Measurements from ENCODE around the gene KRT16. TPM values are rescaled to one million over a fixed set of nuclear protein-coding genes. Genes with fewer than 3 reads are reported as not detected.

Gene KRT16
- total RNA-seq, 1 experiment from 2014 or later, result 0.61 TPM

DNA sequence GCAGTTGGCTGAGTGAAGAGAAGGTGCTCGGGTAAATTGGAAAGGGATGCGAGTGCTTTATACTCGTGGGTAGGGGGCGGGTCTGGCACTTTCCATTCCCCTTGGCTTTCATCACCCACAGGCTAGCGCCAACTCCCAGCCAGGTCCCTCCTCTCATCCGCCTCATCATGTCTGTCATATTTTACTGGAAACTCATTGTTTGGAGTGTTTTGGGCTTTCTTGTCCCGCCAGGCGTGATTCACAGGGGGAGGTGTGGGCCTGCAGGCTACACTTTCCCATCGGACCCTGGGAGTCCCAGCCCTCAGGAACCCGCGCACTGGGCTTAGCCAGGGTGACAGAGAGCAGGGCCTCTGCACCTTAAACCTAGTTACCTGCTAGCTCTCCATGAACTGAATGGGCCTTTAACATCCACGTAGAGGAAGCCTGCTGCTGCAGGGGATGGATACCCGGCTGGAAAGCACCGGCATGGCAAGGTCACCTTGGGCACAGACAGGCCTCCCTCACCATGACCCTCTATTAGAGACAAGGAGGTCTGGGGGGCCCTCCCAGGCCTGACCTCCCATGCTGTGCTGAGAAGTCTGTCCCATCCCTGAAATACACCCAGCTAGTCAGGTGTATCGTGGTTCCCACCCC, 25.6 kb downstream of the KRT16 start, which contains the start of gene KRT14:
TSS of gene KRT14 (minus strand) at position 33 of the 633 bp plus-strand sequence. CDS start 61 bp downstream, outside the sequence.
- Histone ChIP-seq H2AFZ (ENCODE audit: low read depth, low read length, poor library complexity, severe bottlenecking) (no peak within 1 kb of the TSS), H3K27ac (ENCODE audit: low read depth, low read length) (no peak within 1 kb of the TSS), H3K9ac (ENCODE audit: low read length) (no peak within 1 kb of the TSS), H4K20me1 (ENCODE audit: insufficient read depth) (no peaks in the 10 kb centered on the region), H3K9me2 (ENCODE audit: insufficient read depth) (no peaks in the 10 kb centered on the region), H3K36me3 (ENCODE audit: control insufficient read depth in 1 of 2, insufficient read depth in 2 of 2, low read length in 2 of 2) (no peaks in the 10 kb centered on the region), H3K79me2 (ENCODE audit: insufficient read depth, low read length) (no peaks in the 10 kb centered on the region), H3K4me2 (ENCODE audit: low read length) (no peak within 1 kb of the TSS), H3K27me3 (ENCODE audit: insufficient read depth, low read length) (no peaks in the 10 kb centered on the region), H3K9me3 (ENCODE audit: control insufficient read depth in 1 of 2, insufficient read depth in 1 of 2, low read depth in 1 of 2, low read length in 2 of 2) (no peaks in the 10 kb centered on the region), H3K4me3 (replicated peaks in 1 of 2; ENCODE audit: low read depth in 1 of 2, low read length in 2 of 2) (no peak within 1 kb of the TSS), H3K4me1 (ENCODE audit: control insufficient read depth in 1 of 2, insufficient read depth in 2 of 2, low read length in 2 of 2) (peaks cover 0 to 8% of the 10 kb centered on the region in 2 experiments; a peak in 1 of 4 replicates)
- POLR2A ChIA-PET, result no interaction called here
- DNase-seq (ENCODE audit: low read depth, low spot score), result no peak
- TF ChIP-seq REST (IDR thresholded peaks at IDR 0.05; ENCODE audit: low read depth) (no peak), POLR2A (IDR thresholded peaks at IDR 0.05; ENCODE audit: borderline replicate concordance, extremely low read depth, insufficient read depth, insufficient read length) (no peak)
- TF ChIP-seq, protein P1, sequence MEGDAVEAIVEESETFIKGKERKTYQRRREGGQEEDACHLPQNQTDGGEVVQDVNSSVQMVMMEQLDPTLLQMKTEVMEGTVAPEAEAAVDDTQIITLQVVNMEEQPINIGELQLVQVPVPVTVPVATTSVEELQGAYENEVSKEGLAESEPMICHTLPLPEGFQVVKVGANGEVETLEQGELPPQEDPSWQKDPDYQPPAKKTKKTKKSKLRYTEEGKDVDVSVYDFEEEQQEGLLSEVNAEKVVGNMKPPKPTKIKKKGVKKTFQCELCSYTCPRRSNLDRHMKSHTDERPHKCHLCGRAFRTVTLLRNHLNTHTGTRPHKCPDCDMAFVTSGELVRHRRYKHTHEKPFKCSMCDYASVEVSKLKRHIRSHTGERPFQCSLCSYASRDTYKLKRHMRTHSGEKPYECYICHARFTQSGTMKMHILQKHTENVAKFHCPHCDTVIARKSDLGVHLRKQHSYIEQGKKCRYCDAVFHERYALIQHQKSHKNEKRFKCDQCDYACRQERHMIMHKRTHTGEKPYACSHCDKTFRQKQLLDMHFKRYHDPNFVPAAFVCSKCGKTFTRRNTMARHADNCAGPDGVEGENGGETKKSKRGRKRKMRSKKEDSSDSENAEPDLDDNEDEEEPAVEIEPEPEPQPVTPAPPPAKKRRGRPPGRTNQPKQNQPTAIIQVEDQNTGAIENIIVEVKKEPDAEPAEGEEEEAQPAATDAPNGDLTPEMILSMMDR (IDR thresholded peaks at IDR 0.05 in 2 of 3, conservative IDR thresholded peaks at IDR 0.05 in 1 of 3; ENCODE audit: borderline replicate concordance in 1 of 3, insufficient read depth in 1 of 3, low read depth in 2 of 3, low read length in 2 of 3), result no peak
- CTCF ChIA-PET, result interaction anchor here (1.0 kb wide), 1 partner anchor 76 kb away, joined by 3 read pairs; no protein-coding TSS in a partner anchor
- RAD21 ChIA-PET (ENCODE audit: low non-redundant PET in 1 of 2, low total read pairs in 2 of 2, uncharacterized antibody in 2 of 2, unreplicated experiment in 2 of 2), result no interaction called here
- intact Hi-C loops (cut with micrococcal nuclease), result no loop called here
- ATAC-seq, result no peak
- BruUV-seq (replicated peaks), result no TSS peak
